ENCODE results near the gene EXOC6.
A peak's percentile ranks its signal among the peaks of the same experiment; 100 is the strongest.

Gene EXOC6

GRCh38 chr10:93087846-93088245 lies 239.5 kb downstream of the EXOC6 start:
- TF ChIP-seq BACH2 (CRISPR knock-in tag; IDR thresholded peaks at IDR 0.05; ENCODE audit: borderline replicate concordance), result no peak
- TF ChIP-seq TOX (CRISPR knock-in tag; IDR thresholded peaks at IDR 0.05; ENCODE audit: borderline replicate concordance), result no peak
- no peak for TF ChIP-seq CSDC2 (CRISPR knock-in tag; IDR thresholded peaks at IDR 0.05)
- no peak for TF ChIP-seq RARB (CRISPR knock-in tag; IDR thresholded peaks at IDR 0.05)
- TF ChIP-seq TCF4 (CRISPR knock-in tag; IDR thresholded peaks at IDR 0.05; ENCODE audit: borderline replicate concordance), result no peak
- no peak for TF ChIP-seq CSRNP3 (CRISPR knock-in tag; IDR thresholded peaks at IDR 0.05)
- TF ChIP-seq PPARA (CRISPR knock-in tag; IDR thresholded peaks at IDR 0.05; ENCODE audit: borderline replicate concordance), result no peak
- TF ChIP-seq, protein P1, sequence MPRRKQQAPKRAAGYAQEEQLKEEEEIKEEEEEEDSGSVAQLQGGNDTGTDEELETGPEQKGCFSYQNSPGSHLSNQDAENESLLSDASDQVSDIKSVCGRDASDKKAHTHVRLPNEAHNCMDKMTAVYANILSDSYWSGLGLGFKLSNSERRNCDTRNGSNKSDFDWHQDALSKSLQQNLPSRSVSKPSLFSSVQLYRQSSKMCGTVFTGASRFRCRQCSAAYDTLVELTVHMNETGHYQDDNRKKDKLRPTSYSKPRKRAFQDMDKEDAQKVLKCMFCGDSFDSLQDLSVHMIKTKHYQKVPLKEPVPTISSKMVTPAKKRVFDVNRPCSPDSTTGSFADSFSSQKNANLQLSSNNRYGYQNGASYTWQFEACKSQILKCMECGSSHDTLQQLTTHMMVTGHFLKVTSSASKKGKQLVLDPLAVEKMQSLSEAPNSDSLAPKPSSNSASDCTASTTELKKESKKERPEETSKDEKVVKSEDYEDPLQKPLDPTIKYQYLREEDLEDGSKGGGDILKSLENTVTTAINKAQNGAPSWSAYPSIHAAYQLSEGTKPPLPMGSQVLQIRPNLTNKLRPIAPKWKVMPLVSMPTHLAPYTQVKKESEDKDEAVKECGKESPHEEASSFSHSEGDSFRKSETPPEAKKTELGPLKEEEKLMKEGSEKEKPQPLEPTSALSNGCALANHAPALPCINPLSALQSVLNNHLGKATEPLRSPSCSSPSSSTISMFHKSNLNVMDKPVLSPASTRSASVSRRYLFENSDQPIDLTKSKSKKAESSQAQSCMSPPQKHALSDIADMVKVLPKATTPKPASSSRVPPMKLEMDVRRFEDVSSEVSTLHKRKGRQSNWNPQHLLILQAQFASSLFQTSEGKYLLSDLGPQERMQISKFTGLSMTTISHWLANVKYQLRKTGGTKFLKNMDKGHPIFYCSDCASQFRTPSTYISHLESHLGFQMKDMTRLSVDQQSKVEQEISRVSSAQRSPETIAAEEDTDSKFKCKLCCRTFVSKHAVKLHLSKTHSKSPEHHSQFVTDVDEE (CRISPR knock-in tag; IDR thresholded peaks at IDR 0.05), result no peak
- TF ChIP-seq PATZ1 (CRISPR knock-in tag; IDR thresholded peaks at IDR 0.05; ENCODE audit: borderline replicate concordance), result no peak
- no peak for TF ChIP-seq ESRRG (CRISPR knock-in tag; IDR thresholded peaks at IDR 0.05)

DNA sequence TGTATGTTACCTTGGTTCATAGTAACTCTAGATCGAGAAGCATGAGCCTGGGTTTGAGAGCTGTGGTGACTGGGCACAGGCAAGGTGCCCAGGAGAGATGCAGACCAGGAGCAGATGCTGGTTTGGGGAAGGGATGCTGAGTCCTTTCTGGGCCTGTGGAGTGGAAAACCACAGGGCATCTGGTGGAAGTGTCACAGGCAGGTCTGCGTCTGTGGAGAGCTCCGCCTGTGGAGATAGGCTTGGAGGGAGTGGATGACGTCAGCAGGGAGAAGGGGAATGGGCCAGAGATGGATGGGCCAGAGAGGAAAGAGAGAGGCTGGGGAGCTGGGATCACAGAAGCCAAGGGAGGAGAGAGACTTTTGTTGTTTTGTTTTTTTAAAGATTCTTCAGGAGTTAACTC lies 240.1 kb downstream of the EXOC6 start:
- no peak for ATAC-seq

More at GRCh38 chr10:93087846-93088245, 239.5 kb downstream of the EXOC6 start:
- no peak for ATAC-seq

GRCh38 chr10:93090619-93091018 lies 242.3 kb downstream of the EXOC6 start:
- TF ChIP-seq ARNTL (CRISPR knock-in tag; IDR thresholded peaks at IDR 0.05; ENCODE audit: borderline replicate concordance, low read depth), result no peak
- ATAC-seq, result no peak

More for the DNA sequence above, 240.1 kb downstream of the EXOC6 start:
- TF ChIP-seq, protein P2, sequence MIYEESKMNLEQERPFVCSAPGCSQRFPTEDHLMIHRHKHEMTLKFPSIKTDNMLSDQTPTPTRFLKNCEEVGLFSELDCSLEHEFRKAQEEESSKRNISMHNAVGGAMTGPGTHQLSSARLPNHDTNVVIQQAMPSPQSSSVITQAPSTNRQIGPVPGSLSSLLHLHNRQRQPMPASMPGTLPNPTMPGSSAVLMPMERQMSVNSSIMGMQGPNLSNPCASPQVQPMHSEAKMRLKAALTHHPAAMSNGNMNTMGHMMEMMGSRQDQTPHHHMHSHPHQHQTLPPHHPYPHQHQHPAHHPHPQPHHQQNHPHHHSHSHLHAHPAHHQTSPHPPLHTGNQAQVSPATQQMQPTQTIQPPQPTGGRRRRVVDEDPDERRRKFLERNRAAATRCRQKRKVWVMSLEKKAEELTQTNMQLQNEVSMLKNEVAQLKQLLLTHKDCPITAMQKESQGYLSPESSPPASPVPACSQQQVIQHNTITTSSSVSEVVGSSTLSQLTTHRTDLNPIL (CRISPR knock-in tag; IDR thresholded peaks at IDR 0.05; ENCODE audit: low read depth), result no peak
- peak; percentile 75 for TF ChIP-seq ZFP30 (CRISPR knock-in tag; IDR thresholded peaks at IDR 0.05)

DNA sequence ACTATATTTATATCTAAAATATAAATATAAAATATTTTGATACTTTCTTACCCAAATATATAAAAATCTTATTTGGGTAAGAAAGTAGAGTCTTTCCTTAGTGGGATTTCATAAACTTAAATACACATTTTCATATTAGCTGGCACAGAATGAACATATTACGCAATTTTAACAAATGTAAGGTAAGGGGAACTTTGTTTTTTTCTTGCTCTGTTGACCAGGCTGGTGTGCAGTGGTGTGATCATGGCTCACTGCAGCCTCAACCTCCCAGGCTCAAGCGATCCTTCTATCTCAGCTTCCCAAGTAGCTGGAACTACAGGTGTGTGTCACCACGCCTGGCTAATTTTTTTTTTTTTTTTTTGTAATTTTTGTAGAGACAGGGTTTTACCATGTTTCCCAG lies 243.6 kb downstream of the EXOC6 start:
- TF ChIP-seq GLIS3 (CRISPR knock-in tag; IDR thresholded peaks at IDR 0.05), result no peak
- TF ChIP-seq CSDC2 (CRISPR knock-in tag; IDR thresholded peaks at IDR 0.05), result no peak
- TF ChIP-seq ESRRG (CRISPR knock-in tag; IDR thresholded peaks at IDR 0.05), result no peak
- TF ChIP-seq ISL1 (CRISPR knock-in tag; IDR thresholded peaks at IDR 0.05), result no peak
- no peak for TF ChIP-seq RARB (CRISPR knock-in tag; IDR thresholded peaks at IDR 0.05)
- no peak for ATAC-seq

DNA sequence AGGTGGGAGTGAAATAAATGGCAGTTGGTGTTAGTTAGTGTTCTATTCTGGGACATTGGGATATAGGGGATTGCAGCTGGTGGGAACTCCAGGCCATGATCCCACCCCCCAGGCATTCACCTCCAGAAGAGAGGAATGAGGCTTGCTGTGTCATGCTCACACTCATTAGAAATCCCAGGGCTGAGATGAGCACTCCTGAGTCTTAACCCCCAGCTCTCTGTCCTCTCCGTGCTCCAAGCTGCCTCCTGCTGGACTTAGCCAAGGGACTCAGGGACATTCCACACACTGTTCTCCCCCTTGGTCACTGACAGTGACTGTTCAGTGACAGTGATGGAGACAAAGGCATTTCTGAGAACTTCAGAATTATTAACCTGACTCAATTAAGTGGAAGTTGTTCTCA lies 246.9 kb downstream of the EXOC6 start:
- ATAC-seq, result no peak
- TF ChIP-seq PATZ1 (CRISPR knock-in tag; IDR thresholded peaks at IDR 0.05; ENCODE audit: borderline replicate concordance), result no peak
- no peak for TF ChIP-seq ZNF70 (CRISPR knock-in tag; IDR thresholded peaks at IDR 0.05)
- TF ChIP-seq ZC3H10 (CRISPR knock-in tag; IDR thresholded peaks at IDR 0.05), result no peak

Measured in SK-N-SH treated with all-trans-retinoic acid at 6 μM for 48 hours (cell line).